CD4-positive, alpha-beta T cell treated with Interferon gamma for 1 hour (primary cell): ENCODE results near the gene CORO1A.
"Not testable (repeated sequence)": the region's sequence is repeated elsewhere in the genome, so short reads cannot be mapped to it uniquely, and the experiment has no call there.

Experiments used
- DNase-seq: peaks from one replicate; pipeline ENCODE4 v3.0.0-alpha.2; 2020

The CORO1A gene

GRCh38 chr16:30173054-30173453, 10.3 kb upstream of the CORO1A start:
- DNase-seq, result no peak

- peak; percentile 27 for DNase-seq
Measured at GRCh38 chr16:30176876-30177275, 6.5 kb upstream of the CORO1A start.

- DNase-seq, result no peak
Measured at GRCh38 chr16:30179195-30179594, 4.2 kb upstream of the CORO1A start.

- DNase-seq, result no peak
Measured at GRCh38 chr16:30179931-30180330, 3.5 kb upstream of the CORO1A start.

GRCh38 chr16:30180741-30181140, 2.7 kb upstream of the CORO1A start:
- DNase-seq, result no peak

GRCh38 chr16:30184096-30184890, 891 bp downstream of the CORO1A start:
- peak; percentile 84 for DNase-seq

- peak; percentile 7 for DNase-seq
Measured at GRCh38 chr16:30184891-30185682, 1.7 kb downstream of the CORO1A start.

- DNase-seq, result peak; percentile 87
Measured at GRCh38 chr16:30185683-30186421, 2.5 kb downstream of the CORO1A start.

GRCh38 chr16:30186444-30186781, 3.0 kb downstream of the CORO1A start:
- DNase-seq, result no peak

- peak; percentile 80 for DNase-seq
Measured at GRCh38 chr16:30186782-30187555, 3.6 kb downstream of the CORO1A start.

GRCh38 chr16:30187556-30187865, 4.1 kb downstream of the CORO1A start:
- no peak for DNase-seq

- no peak for DNase-seq
Measured at GRCh38 chr16:30187971-30188561, 4.7 kb downstream of the CORO1A start.

GRCh38 chr16:30191158-30191557, 7.8 kb downstream of the CORO1A start:
- not testable (repeated sequence) for DNase-seq

- not testable (repeated sequence) for DNase-seq
Measured at GRCh38 chr16:30193098-30193497, 9.7 kb downstream of the CORO1A start.

- DNase-seq, result not testable (repeated sequence)
Measured at GRCh38 chr16:30193615-30194014, 10.2 kb downstream of the CORO1A start, which contains the start of the genes BOLA2B and SLX1A. Gene BOLA2B, minus strand, starts transcription at chr16:30193666. Its CDS starts 71 bp downstream, at chr16:30193595. Gene SLX1A, plus strand, starts transcription at chr16:30193875. Its CDS starts 210 bp downstream, at chr16:30194085.

GRCh38 chr16:30194172-30194925, 10.9 kb downstream of the CORO1A start:
- not testable (repeated sequence) for DNase-seq

GRCh38 chr16:30197001-30197400, 13.6 kb downstream of the CORO1A start:
- not testable (repeated sequence) for DNase-seq

GRCh38 chr16:30199049-30199448, 15.6 kb downstream of the CORO1A start, which contains the start of gene SULT1A3:
Gene SULT1A3, plus strand, starts transcription at chr16:30199255. Its CDS starts 1,474 bp downstream, at chr16:30200729.
- DNase-seq, result not testable (repeated sequence)

GRCh38 chr16:30199608-30200343, 16.4 kb downstream of the CORO1A start:
- not testable (repeated sequence) for DNase-seq

GRCh38 chr16:30205541-30206236, 22.3 kb downstream of the CORO1A start:
- DNase-seq, result not testable (repeated sequence)
